Adrenal gland (tissue), 5 donors: Measurements from ENCODE around the gene ARHGAP20.

Experiments
- CTCF ChIP-seq, 6 experiments: fragments of 450-650 bp in 4 of 6; fragments of 200-600 bp in 2 of 6; sonication (generic) in 1 of 6; IDR thresholded peaks; 1 replicate in 5 of 6; 2 replicates in 1 of 6; pipeline versions ENCODE4 v1.5.1 to v1.8.0; 2016 to 2021; ENCODE audit warnings: antibody characterized with exemption in 6 of 6, mild to moderate bottlenecking in 2 of 6, moderate library complexity in 1 of 6
- POLR2A ChIP-seq, 2 donors: fragments of 450-650 bp; IDR thresholded peaks; one replicate each; pipeline ENCODE4 v1.6.1; 2017; ENCODE audit warnings: antibody characterized with exemption in 2 of 2, mild to moderate bottlenecking in 2 of 2, moderate library complexity in 1 of 2
- donor health status: DM: no; HTN: no; CAD: no.

GRCh38 chr11:110665689-110666465 lies 46.4 kb downstream of the ARHGAP20 start:
- no peak for TF ChIP-seq CTCF (IDR thresholded peaks at IDR 0.05)
- no peak for TF ChIP-seq POLR2A (IDR thresholded peaks at IDR 0.05)
